HepG2 (cell line): ENCODE results near the gene TMEM59. TPM values are rescaled to one million over a fixed set of nuclear protein-coding genes. Genes with fewer than 3 reads are reported as not detected.

Experiments used
- ATAC-seq: fragments of 200-7000 bp; cut with Tn5 transposase; 3 replicates; pipeline ENCODE4 v1.9.1; 2020; ENCODE audit warnings: mild to moderate bottlenecking, moderate library complexity
- BruUV-seq: library from RNA; stranded (reverse); fragments of 400-500 nt; replicated peaks from 2 replicates; lab custom pipeline; 2021; lab: Mats Ljungman, UMichigan
- CTCF ChIA-PET: fragments of 300-600 bp; formaldehyde crosslinking; extraction: SDS; loops from one replicate; lab custom pipeline; 2021; ENCODE audit warnings: low total read pairs, inconsistent platforms, low intra/inter-chr PET ratio; lab: Yijun Ruan, JAX
- POLR2A ChIA-PET: fragments of 350-600 bp; sonication (Branson Sonifier 250); formaldehyde crosslinking; loops from one replicate; lab custom pipeline; 2020; ENCODE audit warnings: antibody characterized with exemption, inconsistent platforms; lab: Yijun Ruan, JAX
- DNase-seq: peaks from one replicate; pipeline ENCODE4 v3.0.0-alpha.2; 2015; ENCODE audit warnings: low spot score
- FAIRE-seq: peaks from 3 replicates; lab custom pipeline; 2011; peaks lifted over from hg19 to GRCh38; lab: Jason Lieb, UNC
- H2AFZ ChIP-seq: one replicate; pipeline ENCODE4 v1.6.1; 2011; ENCODE audit warnings: low read length, inconsistent platforms
- H3K27ac ChIP-seq: fragments of 300-600 bp; 3 replicates; pipeline ENCODE4 v1.8.0; 2011; ENCODE audit warnings: mixed run types, mild to moderate bottlenecking, mixed read lengths, low read length, inconsistent platforms; ENCODE audit not compliant: insufficient read depth; ENCODE audit errors: extremely low read length
- H3K27me3 ChIP-seq, 2 experiments: fragments of 200-600 bp in 1 of 2; 2 replicates in 1 of 2; 3 replicates in 1 of 2; pipeline versions ENCODE4 v1.6.0 to v1.8.0; 2011; ENCODE audit warnings: low read length in 2 of 2, mild to moderate bottlenecking in 2 of 2, moderate library complexity in 2 of 2, inconsistent platforms in 1 of 2; ENCODE audit not compliant: insufficient read depth in 2 of 2, control insufficient read depth in 1 of 2
- H3K36me3 ChIP-seq, 2 experiments: fragments of 200-600 bp in 1 of 2; replicated peaks in 1 of 2; 2 replicates in 1 of 2; 3 replicates in 1 of 2; pipeline versions ENCODE4 v1.5.1 to v1.8.0; 2011; ENCODE audit warnings: low read length in 2 of 2, inconsistent platforms in 1 of 2; ENCODE audit not compliant: insufficient read depth in 2 of 2, control insufficient read depth in 1 of 2
- H3K4me1 ChIP-seq: 2 replicates; pipeline ENCODE4 v1.5.1; 2012; ENCODE audit warnings: low read length, inconsistent platforms; ENCODE audit not compliant: insufficient read depth
- H3K4me2 ChIP-seq: 2 replicates; pipeline ENCODE4 v1.6.0; 2011; ENCODE audit warnings: low read depth, low read length, inconsistent platforms
- H3K4me3 ChIP-seq, 3 experiments: fragments of 200-600 bp in 1 of 3; sonication (generic), shearing (Covaris generic) in 1 of 3; replicated peaks in 1 of 3; 2 replicates each; pipeline ENCODE4 v1.5.1; 2011 to 2016; ENCODE audit warnings: low read length in 3 of 3, inconsistent platforms in 2 of 3, low read depth in 2 of 3, mild to moderate bottlenecking in 2 of 3, control low read depth in 1 of 3, mixed read lengths in 1 of 3; ENCODE audit not compliant: insufficient read depth in 1 of 3
- H3K79me2 ChIP-seq: one replicate; pipeline ENCODE4 v1.6.1; 2011; ENCODE audit warnings: low read length, inconsistent platforms; ENCODE audit not compliant: insufficient read depth
- H3K9ac ChIP-seq: 2 replicates; pipeline ENCODE4 v1.6.0; 2011; ENCODE audit warnings: mild to moderate bottlenecking, low read depth, low read length, inconsistent platforms; ENCODE audit not compliant: insufficient read depth
- H3K9me3 ChIP-seq: 2 replicates; pipeline ENCODE4 v1.5.1; 2012; ENCODE audit warnings: mild to moderate bottlenecking, low read length
- H4K20me1 ChIP-seq: 2 replicates; pipeline ENCODE4 v1.6.0; 2011; ENCODE audit warnings: inconsistent platforms, mild to moderate bottlenecking, low read length, moderate library complexity; ENCODE audit not compliant: insufficient read depth
- BHLHE40 ChIP-seq: IDR thresholded peaks from 2 replicates; pipeline ENCODE4 v1.6.1; 2011; ENCODE audit warnings: low read length, improper control_type of control experiment
- JUN ChIP-seq: sonication (generic); formaldehyde crosslinking; IDR thresholded peaks from 2 replicates; pipeline ENCODE4 v1.4.0; 2020; ENCODE audit warnings: mild to moderate bottlenecking, missing genetic modification reagents
- MIXL1 ChIP-seq: IDR thresholded peaks from 2 replicates; pipeline ENCODE4 v1.6.1; 2016
- NFIB ChIP-seq: sonication (generic); formaldehyde crosslinking; IDR thresholded peaks from 2 replicates; pipeline ENCODE4 v1.9.0; 2021; ENCODE audit warnings: missing genetic modification reagents, mild to moderate bottlenecking, borderline replicate concordance
- SYNCRIP ChIP-seq: fragments of 200-400 bp; formaldehyde crosslinking; IDR thresholded peaks from 2 replicates; pipeline ENCODE4 v1.6.1; 2018; ENCODE audit warnings: mild to moderate bottlenecking, low read depth, low read length; ENCODE audit not compliant: insufficient read depth
- TAF1 ChIP-seq: sonication (generic); formaldehyde crosslinking; IDR thresholded peaks from 2 replicates; pipeline ENCODE4 v1.4.0; 2020; ENCODE audit warnings: missing genetic modification reagents
- TCF7 ChIP-seq: sonication (generic); IDR thresholded peaks from 2 replicates; pipeline ENCODE4 v1.6.1; 2016; ENCODE audit warnings: antibody characterized with exemption, low read depth
- TSC22D2 ChIP-seq: sonication (generic); formaldehyde crosslinking; IDR thresholded peaks from 2 replicates; pipeline ENCODE4 v1.5.1; 2020; ENCODE audit warnings: missing genetic modification reagents, mild to moderate bottlenecking, borderline replicate concordance
- ZFP36L1 ChIP-seq: sonication (generic); formaldehyde crosslinking; IDR thresholded peaks from 2 replicates; pipeline ENCODE4 v1.8.0; 2022; ENCODE audit warnings: mild to moderate bottlenecking, missing genetic modification reagents, moderate library complexity
- ZNF552 ChIP-seq: sonication (generic); formaldehyde crosslinking; IDR thresholded peaks from 2 replicates; pipeline ENCODE4 v1.9.0; 2022; ENCODE audit warnings: missing genetic modification reagents, mild to moderate bottlenecking, borderline replicate concordance
- ZNF737 ChIP-seq: sonication (generic); formaldehyde crosslinking; IDR thresholded peaks from 2 replicates; pipeline ENCODE4 v1.5.0; 2020; ENCODE audit warnings: missing genetic modification reagents, mild to moderate bottlenecking, borderline replicate concordance
- WGBS: methylation state at CpG from one replicate; pipeline ENCODE4 v1.1.6; 2017; ENCODE audit warnings: low lambda C conversion rate; 5-methylcytosine and 5-hydroxymethylcytosine counted together
- in situ Hi-C: cut with HindIII; loops from 2 replicates; pipeline ENCODE4 v1.10.0; 2017; ENCODE audit warnings: low pct_unique_long_range_greater_than_20kb; ENCODE audit not compliant: extremely low pct_ligation_motif_present
- intact Hi-C: fragments of 100-400 bp; cut with micrococcal nuclease; formaldehyde crosslinking; loops from one replicate; pipeline ENCODE4 v1.10.0; 2022; ENCODE audit not compliant: unreplicated experiment
- polyA plus RNA-seq, 8 experiments: library from polyadenylated mRNA; depleted of rRNA in 3 of 8; stranded (reverse) in 7 of 8; unstranded in 1 of 8; fragments of >200 nt; fragmentation: Illumina TruSeq in 4 of 8; extraction: Trizol in 4 of 8; gene quantifications; 2 replicates each; pipeline versions ENCODE4 v1.2.1 to v1.2.3, GENCODE V29; 2011 to 2016; ENCODE audit warnings: low read depth in 4 of 8, missing spikeins in 1 of 8, mixed read lengths in 1 of 8; ENCODE audit not compliant: insufficient read depth in 1 of 8
- total RNA-seq, 5 experiments: library from RNA; depleted of rRNA; stranded (reverse); fragments of >200 nt; fragmentation: Illumina TruSeq; extraction: Trizol; gene quantifications; 2 replicates each; pipeline ENCODE4 v1.2.3, GENCODE V29; 2016; ENCODE audit warnings: low read depth in 1 of 5

TMEM59 gene
- total and polyA plus RNA-seq, 2 of the 13 experiments (the other 11 are each of a cell fraction or from before 2014, with no cell fraction given), result 147 to 363 TPM

- no peak for FAIRE-seq
- H3K27me3 ChIP-seq, result no peaks in the 10 kb centered on the region; a peak in 1 of 5 replicates
- CTCF ChIA-PET, result no interaction called here
- no peak for TF ChIP-seq MIXL1
- TF ChIP-seq ZFP36L1 (CRISPR knock-in tag), result no peak
- TF ChIP-seq ZNF552 (CRISPR knock-in tag), result no peak
- no peak for TF ChIP-seq TCF7
- TF ChIP-seq NFIB (CRISPR knock-in tag), result no peak
- no peak for TF ChIP-seq JUN (CRISPR knock-in tag)
- TF ChIP-seq ZNF737 (CRISPR knock-in tag), result no peak
- no peak for TF ChIP-seq TSC22D2
- no peak for TF ChIP-seq BHLHE40
- no peak for TF ChIP-seq TAF1
- no peak for TF ChIP-seq SYNCRIP
- TF ChIP-seq, all 625 proteins: peak for 0
- POLR2A ChIA-PET, result no interaction called here
- H3K79me2 ChIP-seq, result peaks cover 66% of the 10 kb centered on the region
- peaks cover 5% of the 10 kb centered on the region for H4K20me1 ChIP-seq
- no TSS peak for BruUV-seq
- no peak overlapping the region for H3K4me2 ChIP-seq
- in situ Hi-C loops (no loop called here), intact Hi-C loops (no loop called here)
- WGBS, result 89% methylated on average over 7 of the region's 7 CpGs
- peaks cover 29% of the 10 kb centered on the region for H3K4me1 ChIP-seq
- H3K27ac ChIP-seq, result no peak overlapping the region
- no peak overlapping the region for H3K4me3 ChIP-seq
- H2AFZ ChIP-seq, result no peak overlapping the region
- no peaks in the 10 kb centered on the region for H3K9me3 ChIP-seq
- DNase-seq (no peak), ATAC-seq (no peak)
- no peak overlapping the region for H3K9ac ChIP-seq
- peaks cover 5 to 27% of the 10 kb centered on the region in 2 experiments for H3K36me3 ChIP-seq
Observed at GRCh38 chr1:54046671-54047383, 6.2 kb downstream of the TMEM59 start.
